GM12801 (cell line): Measurements from ENCODE around the gene ASB2.

Experiments used
- TF ChIP-seq, protein P1 (sequence below): IDR thresholded peaks from one replicate; pipeline ENCODE4 v1.5.1; 2011; ENCODE audit warnings: control low read depth; ENCODE audit not compliant: insufficient read length; ENCODE audit errors: extremely low read depth

Gene ASB2

DNA sequence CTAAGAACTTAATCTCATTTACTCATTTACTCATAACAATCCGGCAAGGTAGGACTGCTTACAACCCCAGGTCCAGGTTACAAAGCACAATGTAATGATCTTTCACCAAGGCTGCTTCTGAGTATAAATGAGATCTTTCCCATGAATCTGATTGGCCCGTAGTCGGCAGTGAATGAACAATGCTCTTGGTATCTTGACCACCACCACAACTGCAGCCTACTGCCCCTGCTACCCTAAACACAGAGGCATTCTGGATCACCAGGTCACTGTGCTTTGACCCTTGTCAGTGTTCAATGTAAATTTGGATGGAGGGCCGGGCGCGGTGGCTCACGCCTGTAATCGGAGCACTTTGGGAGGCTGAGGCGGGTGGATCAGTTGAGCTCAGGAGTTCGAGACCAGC lies 33.3 kb downstream of the ASB2 start:
- TF ChIP-seq, protein P1, sequence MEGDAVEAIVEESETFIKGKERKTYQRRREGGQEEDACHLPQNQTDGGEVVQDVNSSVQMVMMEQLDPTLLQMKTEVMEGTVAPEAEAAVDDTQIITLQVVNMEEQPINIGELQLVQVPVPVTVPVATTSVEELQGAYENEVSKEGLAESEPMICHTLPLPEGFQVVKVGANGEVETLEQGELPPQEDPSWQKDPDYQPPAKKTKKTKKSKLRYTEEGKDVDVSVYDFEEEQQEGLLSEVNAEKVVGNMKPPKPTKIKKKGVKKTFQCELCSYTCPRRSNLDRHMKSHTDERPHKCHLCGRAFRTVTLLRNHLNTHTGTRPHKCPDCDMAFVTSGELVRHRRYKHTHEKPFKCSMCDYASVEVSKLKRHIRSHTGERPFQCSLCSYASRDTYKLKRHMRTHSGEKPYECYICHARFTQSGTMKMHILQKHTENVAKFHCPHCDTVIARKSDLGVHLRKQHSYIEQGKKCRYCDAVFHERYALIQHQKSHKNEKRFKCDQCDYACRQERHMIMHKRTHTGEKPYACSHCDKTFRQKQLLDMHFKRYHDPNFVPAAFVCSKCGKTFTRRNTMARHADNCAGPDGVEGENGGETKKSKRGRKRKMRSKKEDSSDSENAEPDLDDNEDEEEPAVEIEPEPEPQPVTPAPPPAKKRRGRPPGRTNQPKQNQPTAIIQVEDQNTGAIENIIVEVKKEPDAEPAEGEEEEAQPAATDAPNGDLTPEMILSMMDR, result no peak

DNA sequence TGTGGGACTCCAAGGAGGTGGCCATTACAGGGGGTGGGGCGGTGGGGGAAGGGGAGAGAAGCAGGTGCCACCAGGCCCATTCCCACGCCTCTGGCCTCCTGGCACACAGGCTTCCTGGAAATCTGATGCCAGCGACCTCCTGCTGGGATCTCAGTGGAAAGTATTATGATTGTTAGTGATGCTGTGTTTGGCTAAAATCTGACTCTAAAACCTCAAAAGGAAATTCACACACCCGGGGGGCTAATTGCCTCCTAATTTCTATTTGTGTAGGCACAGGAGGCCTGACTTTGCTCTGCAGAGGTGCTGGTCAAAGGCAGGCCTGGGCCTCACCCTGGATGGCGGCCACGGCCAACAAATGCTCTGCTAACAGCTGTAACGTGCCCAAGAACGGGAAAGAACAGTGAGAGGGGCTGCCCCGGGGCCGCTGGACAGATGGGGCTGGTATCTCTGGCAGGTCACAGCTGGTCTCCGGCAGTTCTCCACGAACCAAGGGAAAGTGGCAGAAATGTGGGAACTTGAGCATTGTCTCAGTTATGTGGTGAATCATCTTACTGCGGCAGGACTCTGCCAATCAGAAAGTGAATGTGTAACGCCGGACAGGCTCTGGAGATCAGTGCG lies 35.0 kb downstream of the ASB2 start:
- TF ChIP-seq, protein P1, result no peak

DNA sequence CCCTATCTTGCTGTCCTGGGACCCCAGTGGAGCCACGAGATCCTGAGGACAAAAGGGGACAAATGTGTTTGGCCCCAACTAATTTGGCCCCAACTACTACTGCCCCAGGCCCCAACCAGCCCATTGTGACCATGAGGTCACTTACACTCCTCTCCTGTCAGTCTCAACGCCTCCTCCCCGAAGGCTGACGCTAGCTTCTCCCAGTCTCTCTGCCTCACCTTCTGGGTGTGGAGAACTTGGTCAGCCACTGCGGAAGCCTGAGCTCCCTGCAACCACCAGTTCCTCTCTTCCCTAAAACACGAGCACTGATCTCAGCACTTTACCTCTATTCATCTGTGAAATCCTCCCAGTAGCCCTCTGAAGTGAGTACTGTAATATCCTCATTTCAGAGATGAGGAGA lies 35.9 kb downstream of the ASB2 start:
- TF ChIP-seq, protein P1, result no peak

DNA sequence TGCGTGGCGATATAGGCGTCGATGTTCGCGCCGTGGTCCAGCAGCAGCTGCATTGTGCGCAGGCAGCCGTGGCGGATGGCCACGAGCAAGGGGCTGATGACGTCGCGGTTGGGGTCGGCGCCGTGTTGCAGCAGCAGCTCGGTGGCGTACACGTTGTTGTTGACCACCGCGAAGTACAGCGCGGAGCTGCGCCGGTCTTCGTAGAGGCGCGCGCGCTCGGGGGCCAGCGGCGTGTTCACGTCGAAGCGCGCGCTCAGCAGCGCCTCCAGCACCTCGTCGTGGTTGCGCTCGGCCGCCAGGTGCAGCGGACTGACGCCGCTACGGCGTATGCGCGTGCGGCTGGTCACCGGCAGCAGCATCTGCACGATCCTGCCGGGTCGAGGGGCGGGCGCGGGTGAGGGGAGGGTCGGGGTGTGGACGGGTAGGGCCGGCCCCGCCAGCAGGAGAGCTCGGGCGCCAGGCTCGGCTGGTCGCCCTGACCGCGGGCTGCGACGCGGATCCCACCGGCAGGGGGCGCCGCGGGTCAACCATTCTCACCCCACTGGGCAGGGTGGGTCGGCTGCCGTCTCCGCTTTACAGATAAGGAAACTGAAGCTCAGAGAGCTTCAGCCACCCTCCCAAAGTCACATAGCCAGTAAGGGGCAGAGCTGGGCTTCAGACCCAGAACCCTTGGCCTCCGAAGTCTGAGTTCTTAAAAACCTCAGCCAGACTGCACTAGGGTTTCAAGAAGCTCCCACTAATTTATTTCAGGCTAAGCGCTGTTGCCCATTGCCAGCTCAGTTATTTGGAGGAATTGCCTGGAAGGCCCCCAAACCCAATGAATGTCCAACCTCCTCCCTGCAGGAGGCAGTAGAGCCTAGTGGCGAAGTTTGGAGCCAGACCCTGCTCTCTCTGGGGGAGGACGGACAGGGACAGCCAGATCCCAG lies 36.8 kb downstream of the ASB2 start:
- TF ChIP-seq, protein P1, result no peak

DNA sequence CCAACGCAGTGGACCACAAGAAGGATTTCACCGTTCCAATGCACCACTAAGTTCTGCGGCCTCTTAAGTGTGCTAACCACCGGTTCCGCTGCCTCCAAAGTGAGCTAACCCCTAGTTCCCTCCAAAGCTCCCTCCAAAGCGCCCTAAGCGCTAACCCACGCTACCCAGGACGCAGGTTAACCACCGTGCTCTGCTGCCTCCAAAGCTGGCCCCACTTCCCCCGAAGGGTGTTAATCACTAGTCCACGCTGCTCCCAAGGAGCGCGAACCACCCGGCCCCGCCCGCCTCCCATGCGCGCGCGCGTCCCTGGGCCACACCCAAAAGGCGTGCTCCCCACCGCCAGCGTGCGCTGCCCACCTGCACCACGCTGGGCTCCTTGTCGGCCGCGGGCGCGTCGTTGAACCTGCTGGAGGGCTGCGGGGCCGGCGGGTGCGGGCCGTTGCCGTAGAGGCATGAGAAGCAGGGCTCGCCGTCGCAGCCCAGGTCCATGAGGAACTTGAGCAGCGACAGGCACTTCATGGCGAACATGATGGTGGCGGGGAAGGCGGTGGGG lies 37.5 kb downstream of the ASB2 start:
- TF ChIP-seq, protein P1, result no peak

DNA sequence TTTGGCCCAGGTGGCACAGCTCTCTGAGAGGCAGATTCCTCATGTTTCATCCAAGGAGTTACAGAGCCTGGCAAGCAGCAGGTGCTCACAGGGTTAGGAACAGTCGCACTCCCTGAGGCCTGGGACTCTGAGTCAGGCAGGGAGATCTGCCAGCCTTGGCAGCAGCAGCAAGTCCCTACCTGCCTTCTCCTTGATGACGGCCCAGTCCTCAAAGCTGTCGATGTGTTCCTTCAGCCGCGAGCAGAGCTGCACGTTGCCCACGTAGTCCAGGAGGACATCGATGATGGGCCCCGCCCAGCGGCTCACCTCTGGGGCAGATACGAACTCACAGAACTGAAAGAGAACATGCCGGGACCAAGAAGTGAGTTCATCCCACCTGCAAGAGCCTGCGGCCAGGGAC lies 38.9 kb downstream of the ASB2 start:
- TF ChIP-seq, protein P1, result no peak

DNA sequence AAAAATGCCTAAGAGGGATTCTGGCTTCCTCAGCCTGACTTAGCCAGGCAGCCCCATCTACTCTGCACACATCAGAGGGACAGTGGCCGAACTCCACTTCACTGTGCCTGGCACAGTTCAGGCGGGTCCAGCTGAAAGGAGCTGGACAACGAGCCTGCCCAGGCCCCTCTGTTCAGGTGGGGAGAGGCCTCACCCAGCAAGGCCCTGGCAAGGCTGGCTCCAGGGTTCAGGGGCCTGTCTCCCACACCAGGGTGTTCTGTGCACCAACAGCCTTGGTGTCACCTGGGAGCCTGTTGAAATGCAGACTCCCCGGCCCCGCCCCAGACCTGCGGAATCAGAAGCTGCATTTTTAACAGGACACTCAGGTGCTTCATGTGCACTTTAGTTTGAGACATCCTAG lies 39.4 kb downstream of the ASB2 start:
- TF ChIP-seq, protein P1, result no peak
